Ramos (cell line): Measurements from ENCODE around the gene CALHM2.

Experiments
- in situ Hi-C: fragments of 300-500 bp; cut with MboI; formaldehyde crosslinking; loops from one replicate; pipeline ENCODE4 v1.14.3; 2022; ENCODE audit warnings: low sequenced_read_pairs; ENCODE audit not compliant: unreplicated experiment

Gene CALHM2

DNA sequence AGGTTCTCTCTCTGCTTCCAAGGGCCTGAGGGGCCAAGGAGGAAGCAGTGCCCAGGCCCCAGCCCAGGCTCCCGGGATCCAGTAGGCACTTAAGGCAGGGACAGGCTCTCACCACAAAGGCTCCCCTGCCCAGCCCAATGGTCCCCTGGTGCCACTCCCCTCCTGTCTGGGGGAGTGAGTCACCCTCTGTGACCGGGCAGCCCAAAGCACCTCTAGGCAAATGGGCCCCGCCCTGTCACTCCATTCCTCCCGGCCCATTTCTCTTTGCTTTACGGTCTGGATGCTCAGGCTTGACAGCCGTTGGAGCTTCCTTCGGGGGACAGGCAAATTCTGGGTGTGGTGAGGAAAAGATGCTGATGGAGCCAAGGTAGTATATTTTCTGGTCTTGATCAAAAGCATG lies 27.0 kb upstream of the CALHM2 start, which contains the start of gene CALHM3:
CALHM3 (minus strand) TSS at position 106 of the 400 bp plus-strand sequence. CDS start 208 bp downstream, outside the sequence.
- in situ Hi-C loops, result loop anchor here (5.0 to 25.0 kb wide), 2 partner anchors 62 to 567 kb away; partner anchors contain the start of gene CNNM2

DNA sequence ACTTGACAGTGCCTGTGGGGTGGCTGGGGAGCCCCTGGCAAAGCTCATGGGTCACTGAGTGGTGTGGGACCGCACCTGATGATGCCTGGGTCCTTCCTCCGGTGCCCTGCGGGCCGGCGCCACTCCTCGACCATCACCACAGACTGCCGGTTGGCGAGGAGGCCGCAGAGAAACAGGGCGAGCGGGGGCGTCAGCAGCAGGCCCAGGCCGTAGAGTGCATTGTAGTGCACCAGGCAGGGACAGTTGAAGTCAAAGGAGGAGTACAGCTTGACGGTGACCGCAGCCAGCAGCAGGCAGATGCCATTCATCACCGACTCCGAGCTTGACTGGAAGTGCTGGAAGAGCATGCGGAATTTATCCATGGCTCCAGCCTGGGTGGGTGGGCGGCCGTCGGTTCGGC lies 26.5 kb upstream of the CALHM2 start:
- in situ Hi-C loops, result loop anchor here (5.0 to 25.0 kb wide), 2 partner anchors 61 to 566 kb away; partner anchors contain the start of gene CNNM2

DNA sequence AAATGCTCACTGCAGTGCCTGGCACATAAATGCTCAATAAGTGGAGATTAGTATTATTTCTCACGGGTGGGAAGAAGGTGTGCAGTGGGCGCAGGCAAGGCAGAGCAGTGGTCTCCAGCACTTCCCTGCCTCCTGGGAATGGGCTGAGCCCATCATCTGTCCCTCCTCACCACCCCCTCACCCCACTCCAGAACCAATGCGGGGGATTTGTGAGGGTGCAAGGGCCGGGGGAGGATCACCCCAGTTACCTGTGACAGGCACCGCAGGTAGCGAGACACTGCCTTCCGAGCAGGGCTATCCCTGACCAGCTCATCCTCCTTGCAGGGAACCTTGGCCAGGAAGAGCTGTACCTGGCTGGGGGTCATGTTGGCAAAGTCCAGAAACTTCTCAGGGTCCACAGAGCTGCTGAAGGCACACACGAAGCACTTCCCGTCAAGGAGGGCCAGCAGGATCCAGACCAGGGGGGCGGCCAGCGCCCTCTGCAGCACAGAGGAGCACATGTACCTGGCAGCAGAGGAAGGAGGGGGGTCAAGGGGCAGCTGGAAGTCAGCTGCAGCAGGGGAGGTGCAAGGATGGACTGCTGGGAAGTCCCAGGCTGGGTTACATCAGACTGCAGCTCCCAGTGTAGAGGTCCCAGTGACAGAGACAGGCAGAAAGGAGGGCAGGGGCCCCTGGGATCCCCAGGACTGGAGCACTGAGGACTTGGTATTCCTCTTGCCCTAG lies 24.0 kb upstream of the CALHM2 start:
- in situ Hi-C loops, result loop anchor here (5.0 to 25.0 kb wide), 2 partner anchors 59 to 564 kb away; partner anchors contain the start of gene CNNM2

DNA sequence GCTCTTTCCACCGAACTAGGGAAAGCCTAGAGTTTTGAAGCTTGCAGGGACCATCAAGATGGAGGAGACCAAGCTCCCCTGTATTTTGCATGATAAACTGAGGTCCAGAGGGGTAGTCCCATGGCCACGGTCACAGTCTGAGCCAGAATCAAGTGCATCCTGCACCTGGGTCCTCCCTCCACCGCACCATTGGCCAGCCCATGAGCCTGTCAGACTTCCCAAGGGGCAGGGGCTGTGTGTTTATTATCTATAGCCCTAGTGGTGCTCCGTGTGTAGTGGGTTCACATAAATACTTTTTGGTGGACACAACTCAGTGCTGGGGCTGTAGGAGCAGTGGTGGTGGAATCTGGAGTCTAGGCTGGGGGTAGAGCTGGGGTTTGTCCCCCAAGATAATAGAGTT lies 23.3 kb upstream of the CALHM2 start:
- in situ Hi-C loops, result loop anchor here (5.0 to 25.0 kb wide), 2 partner anchors 58 to 563 kb away; partner anchors contain the start of gene CNNM2

DNA sequence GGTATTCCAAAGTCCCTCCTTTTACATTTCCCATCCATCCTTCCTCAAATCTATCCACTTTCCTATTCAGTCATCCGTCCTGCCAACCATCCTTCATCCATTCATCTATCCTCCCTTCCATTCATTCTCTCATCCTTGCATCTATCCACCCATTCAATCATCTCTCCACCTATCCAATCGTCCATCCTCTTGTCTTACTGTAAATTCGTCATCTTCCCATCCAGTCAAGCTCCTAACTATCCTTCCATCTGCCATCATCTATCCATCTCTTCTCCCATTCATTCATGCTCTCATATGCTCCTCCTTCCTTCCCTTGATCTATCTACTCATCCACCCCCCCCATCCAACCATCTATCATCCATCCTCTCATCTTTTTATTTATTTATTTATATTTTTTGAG lies 21.9 kb upstream of the CALHM2 start:
- in situ Hi-C loops, result no loop called here

DNA sequence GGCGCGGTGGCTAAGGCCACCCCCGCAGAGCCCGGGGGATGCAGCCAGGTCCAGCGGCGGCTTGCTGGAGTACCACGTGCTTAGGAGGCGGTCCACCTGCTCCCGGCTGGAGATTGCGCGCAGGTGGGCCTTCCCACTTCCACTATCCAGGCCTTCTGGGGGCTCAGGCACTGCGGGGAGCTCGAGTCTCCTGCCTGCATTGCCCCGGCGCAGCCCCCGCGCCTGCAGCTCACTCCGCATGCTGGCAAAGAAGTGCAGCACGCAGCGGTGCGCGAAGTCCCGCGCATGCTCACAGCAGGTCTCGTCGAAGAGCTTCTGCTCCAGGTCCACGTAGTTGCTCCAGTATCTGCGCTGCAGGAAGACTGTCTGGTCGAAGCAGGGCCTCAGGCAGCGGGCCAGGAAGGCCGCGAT lies 21.1 kb upstream of the CALHM2 start:
- in situ Hi-C loops, result no loop called here

DNA sequence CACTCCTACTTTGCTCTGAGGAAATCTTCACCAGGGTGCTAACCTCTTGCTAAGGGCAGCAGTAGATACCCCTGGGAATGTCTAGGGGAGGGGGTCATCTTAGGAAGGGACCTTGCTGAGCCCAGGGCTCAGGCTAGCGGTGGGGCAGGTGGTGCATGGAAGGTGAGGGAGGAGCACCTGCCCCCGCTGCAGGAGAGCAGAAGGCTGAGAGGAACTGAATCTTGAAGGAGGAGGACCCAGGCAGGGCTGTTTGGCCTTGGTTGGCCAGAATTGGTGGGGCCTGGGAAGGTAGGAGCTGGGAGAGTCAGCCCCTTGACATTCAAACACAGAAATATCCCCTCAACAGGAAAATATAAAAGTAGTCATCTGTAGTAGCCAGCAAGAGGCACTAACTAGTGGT lies 19.8 kb upstream of the CALHM2 start:
- in situ Hi-C loops, result no loop called here

DNA sequence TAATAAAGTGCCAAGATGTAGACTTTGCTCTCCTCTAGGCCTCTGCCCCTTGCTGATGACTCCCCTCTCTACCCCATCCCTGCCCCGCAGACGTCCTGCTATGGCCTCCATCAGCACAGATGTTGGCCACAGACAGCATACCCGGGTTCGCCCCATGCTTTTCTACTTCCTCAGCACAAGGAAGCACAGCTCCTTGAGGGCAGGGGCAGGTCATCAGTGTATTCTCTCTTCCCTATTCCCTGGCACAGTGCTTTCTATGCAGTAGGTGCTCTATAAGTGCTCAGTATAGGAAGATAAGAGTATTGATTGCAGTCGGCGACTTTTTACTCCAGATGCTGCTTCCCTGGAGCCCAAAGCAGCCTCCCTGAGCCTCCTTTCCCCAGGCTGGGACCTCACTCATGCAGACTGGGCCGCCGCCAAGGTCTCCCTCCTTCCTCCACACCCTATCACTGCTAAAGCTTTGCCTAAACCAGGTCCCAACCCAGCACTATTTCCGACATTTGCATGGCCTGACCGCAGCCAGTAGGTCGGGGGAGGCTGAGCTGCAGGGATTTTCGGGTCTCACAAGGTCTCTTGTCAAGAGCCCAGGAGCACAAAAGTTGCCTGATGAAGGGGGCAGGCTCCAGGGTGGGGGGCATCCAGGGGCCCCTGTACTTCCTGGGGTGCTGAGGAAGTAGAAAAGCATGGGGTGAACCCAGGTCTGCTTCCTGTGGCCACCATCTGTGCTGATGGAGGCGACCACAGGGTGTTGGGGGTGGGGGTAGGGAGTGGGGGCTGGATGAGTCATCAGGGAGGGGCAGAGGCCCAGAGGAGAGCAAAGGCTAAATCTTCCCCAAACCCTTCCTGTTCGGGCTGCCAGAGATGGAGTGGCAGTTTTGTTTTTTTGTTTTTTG lies 18.8 kb upstream of the CALHM2 start:
- in situ Hi-C loops, result no loop called here

DNA sequence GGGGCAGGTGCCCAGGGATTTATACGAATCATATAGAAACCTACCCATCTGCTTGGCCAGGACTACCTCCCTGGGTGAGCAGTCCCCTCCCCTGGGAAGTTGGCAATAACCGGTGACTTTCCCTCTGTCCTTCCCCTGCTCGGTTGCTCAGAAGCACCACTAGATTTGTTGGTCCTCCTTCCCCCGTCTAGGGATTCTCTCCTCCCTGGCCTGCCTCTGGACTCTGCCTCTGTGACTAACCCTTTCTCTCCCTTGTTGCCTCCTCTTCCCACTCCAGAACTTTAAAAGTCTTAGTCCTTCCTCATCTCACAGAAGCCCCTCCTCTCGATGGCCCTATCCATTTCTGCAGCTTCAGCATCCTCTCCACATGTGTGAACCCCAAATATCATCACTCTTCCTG lies 17.0 kb upstream of the CALHM2 start:
- in situ Hi-C loops, result no loop called here

DNA sequence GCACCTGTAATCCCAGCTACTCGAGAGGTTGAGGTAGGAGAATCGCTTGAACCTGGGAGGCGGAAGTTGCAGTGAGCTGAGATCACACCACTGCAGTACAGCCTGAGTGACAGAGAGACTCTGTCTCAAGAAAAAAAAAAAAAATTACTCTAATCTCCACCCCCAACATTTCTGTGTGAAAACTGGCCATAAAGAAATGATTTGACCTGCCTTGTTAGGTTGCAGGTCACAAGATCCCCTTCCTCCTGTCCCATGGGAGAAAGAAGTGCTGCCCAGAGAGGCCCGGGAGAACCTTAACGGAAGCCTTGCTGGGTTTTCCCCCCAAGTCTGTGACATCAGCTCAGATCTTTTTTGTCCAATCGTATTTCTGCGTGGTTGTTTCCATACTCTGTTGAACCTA lies 15.2 kb upstream of the CALHM2 start:
- in situ Hi-C loops, result no loop called here

DNA sequence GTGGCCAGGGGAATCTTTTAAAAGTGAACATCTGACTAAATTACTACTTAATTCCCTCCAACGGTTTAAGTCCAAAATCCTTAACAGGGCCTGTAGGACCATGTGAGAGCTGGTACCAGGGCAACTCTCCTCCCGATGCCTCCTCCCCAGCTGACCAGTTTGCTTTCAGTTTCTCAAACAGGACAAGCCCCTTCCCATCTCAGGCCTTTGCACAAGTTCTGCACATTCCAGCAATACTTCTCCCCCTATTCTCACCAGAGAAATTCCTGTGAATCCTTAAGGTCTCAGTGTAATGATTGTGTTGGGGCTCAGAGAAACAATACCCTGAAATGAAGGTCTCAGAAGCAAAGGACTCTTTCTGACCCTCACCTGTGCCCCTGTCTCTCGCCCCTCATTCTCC lies 14.6 kb upstream of the CALHM2 start:
- in situ Hi-C loops, result no loop called here

DNA sequence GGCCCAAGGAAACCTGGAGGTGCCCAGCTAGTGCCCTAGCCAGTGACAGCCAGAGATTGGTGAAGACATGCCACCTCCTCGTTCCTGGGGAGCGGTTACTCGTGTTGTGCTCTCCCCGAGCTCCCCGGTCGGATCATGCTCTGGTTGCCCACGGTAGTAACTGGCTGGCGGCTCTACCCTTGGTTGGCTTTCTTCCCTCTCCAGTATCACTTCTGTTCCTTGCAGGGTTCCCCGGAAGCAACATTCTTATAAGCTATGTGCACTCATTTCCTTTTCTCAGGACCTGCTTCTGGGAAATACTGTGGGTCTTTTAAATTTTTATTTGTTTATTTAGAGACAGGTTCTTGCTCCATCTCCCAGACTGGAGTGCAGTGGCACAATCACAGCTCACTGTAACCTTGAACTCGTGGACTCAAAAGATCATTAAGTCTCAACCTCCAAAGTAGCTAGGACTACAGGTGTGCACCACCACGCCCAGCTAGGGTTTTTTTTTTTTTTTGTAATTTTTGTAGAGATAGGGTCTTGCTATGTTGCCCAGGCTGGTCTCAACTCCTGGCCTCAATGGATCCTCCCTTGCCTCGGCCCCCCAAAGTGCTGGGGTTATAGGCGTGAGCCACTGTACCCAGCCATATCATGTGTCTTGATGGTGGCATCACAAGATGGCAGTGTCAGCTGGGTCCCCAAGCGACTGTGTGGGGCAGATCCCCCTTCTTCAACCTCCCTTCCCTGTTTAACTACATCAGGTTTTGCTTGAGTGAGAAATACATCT lies 13.4 kb upstream of the CALHM2 start:
- in situ Hi-C loops, result no loop called here

DNA sequence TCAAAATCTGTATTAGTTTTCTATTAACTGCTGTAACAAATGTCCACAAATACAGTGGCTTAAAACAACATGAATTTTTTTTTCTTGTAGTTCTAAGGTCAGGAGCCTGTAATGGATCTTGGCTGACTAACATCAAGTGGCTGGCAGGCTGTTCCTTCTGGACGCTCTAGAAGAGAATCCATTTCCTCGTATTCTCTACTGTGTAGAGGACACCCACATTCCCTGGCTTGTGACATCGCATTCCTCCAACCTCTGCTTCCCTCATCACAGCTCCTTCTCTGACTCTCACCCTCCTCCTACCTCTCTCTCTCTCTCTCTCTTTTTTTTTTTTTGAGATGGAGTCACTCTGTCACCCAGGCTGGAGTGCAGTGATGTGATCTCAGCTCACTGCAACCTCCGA lies 11.3 kb upstream of the CALHM2 start:
- in situ Hi-C loops, result no loop called here

DNA sequence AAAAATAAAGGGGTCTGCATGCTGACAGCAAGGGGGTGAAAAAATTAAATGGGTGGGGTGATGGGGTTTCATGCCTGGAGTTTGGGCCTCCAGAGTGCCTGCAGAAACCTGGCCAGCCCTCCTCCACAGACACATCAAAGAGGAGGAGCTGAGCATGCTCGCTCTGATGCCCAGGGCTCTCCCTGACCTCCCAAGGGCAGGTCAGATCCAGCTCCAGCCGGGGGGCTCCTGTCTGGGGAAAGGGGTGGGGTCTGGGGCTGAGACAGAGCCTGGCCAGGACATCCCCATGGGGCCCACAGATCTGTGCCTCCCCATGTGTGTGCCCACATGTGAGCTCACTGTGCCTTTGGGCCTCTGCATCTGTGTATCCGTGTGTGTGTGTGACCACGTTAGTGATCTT lies 7.4 kb upstream of the CALHM2 start:
- in situ Hi-C loops, result no loop called here

DNA sequence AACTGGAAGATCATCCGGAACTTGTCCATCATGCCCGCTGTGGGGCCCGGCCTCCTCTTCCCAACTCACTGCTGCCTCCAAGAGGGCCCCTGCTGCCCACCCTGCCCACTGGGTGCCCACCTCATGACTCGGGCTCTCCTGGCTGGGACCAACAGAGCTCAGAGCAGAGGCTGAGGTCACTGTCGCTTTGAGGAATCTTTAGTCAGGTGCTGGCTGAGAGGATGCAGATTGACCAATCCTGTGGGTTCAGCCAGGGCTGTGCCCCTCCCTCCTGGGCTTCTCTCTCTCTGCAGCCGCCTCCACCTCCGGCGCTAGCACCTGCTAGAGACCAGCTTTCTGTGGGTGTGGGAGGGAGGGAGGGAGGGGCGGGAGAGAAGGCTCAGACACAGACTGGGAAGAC lies 6.5 kb upstream of the CALHM2 start, which contains the start of gene CALHM1:
CALHM1 (minus strand) TSS at position 181 of the 400 bp plus-strand sequence; CDS start at position 32, 149 bp downstream.
- in situ Hi-C loops, result no loop called here

DNA sequence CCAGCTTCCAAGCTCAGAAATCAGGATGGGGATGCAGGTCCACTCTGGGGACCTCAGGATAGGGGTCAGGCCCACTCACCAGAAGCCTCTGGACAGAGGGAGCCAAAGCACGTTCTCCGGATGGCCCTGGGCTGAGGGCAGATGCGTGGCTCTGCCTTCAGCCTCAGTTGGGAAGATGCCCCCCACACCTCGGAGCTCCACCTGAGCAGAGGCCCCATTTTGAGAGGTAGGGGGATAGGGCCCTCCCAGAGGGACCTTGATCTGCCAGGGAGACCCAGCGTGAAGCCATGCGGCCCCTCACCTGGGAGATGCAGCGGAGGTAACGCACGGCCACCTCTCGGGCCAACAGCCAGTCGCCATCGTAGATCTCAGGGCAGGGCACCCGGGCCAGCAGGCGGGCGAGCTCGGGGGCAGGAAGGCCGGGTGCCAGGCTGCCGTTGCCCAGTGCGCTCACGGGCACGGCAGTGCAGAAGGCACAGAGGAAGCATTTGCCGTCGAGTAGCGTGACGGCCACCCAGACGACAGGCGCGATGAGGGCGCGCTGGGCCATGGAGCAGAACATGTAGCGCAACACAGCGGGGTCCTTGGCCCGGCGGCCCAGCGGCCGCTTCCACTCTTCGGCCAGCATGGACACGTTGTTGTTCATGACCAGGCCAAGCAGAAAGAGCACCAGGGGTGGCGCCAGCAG lies 5.9 kb upstream of the CALHM2 start:
- in situ Hi-C loops, result no loop called here

DNA sequence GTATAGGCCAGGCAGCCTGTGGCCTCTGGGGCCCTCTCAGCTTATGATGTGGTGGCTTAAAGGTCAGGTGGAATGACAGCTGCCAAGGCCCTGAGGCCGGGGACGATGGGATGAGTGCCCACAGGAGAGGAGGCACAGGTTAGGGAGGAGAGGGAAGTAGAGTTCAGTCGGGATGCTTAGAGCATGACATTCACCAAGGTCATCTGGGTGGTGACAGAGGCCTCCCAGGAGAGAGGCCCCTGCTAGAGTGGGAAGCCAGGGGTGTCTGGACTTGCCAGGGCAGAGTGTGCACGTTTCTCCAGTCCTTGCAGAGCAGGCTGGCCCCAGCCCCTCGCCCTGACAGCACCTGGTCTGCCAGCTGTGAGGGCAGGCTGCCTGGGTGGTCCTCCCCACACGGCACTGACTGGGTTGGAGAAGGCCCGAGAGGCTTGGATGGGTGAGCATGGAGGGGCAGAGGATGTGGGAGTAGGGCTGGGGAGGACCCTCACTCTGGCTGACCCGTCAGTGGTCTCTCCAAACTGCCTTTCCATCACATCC lies 5.1 kb upstream of the CALHM2 start:
- in situ Hi-C loops, result no loop called here

DNA sequence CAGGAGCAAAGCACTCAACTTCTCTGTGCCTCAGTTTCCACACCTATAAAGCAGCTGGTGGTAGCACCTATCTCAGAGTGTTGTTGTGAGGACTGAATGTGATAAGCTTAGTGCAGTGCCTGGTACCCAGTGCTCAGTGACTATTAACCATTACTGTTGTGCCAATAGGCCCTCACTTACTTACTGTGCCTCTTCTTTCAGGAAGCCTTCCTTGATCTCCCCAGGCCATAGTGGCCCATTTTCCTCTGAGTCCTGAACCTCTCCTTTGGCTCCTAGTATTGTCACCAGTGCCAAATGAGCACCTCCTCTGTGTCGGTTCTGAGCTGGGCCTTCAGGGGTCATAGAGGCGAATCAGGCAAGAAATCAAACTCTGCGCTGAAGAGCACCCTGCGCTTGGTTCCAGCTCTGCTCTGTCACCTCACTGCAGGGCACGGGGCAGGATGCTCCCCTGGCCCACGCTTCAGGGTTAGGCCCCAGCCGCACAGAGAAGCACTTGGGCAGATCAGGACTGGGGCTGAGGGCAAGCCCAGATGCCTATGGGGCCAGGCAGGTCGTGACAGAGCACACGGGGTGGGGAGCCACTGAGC lies 4.0 kb upstream of the CALHM2 start:
- in situ Hi-C loops, result no loop called here

DNA sequence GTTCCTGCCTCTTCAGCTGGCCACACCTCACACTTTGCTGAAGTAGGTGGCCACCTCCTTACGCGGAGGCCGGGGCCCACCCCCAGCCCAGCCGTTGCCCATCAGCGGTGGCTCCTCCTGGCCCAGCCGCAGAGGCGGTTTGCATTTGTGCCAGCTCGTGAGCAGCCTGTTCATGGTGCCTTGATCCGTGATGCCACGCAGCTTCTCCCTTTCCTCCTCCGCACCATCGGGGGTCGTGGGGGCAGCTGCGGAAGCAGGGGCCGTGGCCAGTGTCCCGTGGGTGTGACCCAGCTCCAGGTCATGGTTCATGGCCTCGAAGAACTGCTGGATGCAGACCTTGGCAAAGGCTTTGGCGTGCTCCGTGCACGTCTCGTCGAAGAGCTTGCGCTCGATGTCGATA lies 3.1 kb upstream of the CALHM2 start:
- in situ Hi-C loops, result no loop called here
